Stomach (tissue), 4 donors: ENCODE data around the gene KIF6.

Experiments
- CTCF ChIP-seq, 7 experiments: fragments of 450-650 bp in 4 of 7; fragments of 200-600 bp in 3 of 7; sonication (generic) in 3 of 7; IDR thresholded peaks; one replicate each; pipeline ENCODE4 v1.5.1; 2016 to 2019; ENCODE audit warnings: antibody characterized with exemption in 7 of 7, control low read depth in 2 of 7, mild to moderate bottlenecking in 1 of 7
- EP300 ChIP-seq: sonication (generic); formaldehyde crosslinking; IDR thresholded peaks from one replicate; pipeline ENCODE4 v1.6.1; 2017; ENCODE audit warnings: antibody characterized with exemption
- POLR2A ChIP-seq, 4 donors: fragments of 450-650 bp; IDR thresholded peaks; one replicate each; pipeline ENCODE4 v1.6.1; 2016; ENCODE audit warnings: antibody characterized with exemption in 4 of 4, control low read depth in 2 of 4, mild to moderate bottlenecking in 1 of 4, moderate library complexity in 1 of 4
- POLR2AphosphoS5 ChIP-seq, 3 donors: sonication (generic); formaldehyde crosslinking; IDR thresholded peaks; one replicate each; pipeline ENCODE4 v1.6.1; 2016; ENCODE audit warnings: antibody characterized with exemption in 3 of 3

GRCh38 chr6:39421383-39422225, 303.6 kb downstream of the KIF6 start:
- TF ChIP-seq CTCF (IDR thresholded peaks at IDR 0.05) (no peak), POLR2A (IDR thresholded peaks at IDR 0.05) (no peak), POLR2AphosphoS5 (IDR thresholded peaks at IDR 0.05) (no peak), EP300 (no peak)
